Ovary (tissue), 9 donors: ENCODE measurements around the gene FMNL2. TPM values are rescaled to one million over a fixed set of nuclear protein-coding genes. Genes with fewer than 3 reads are reported as not detected.

Experiments
- DNase-seq, 5 donors: peaks; one replicate each; pipeline ENCODE4 v3.0.0-alpha.2; 2019 to 2020
- H3K27ac ChIP-seq, 2 donors: fragments of 200-600 bp; one replicate each; pipeline versions ENCODE4 v1.5.1 to v1.8.0; 2019 to 2022
- H3K27me3 ChIP-seq: fragments of 200-600 bp; one replicate; pipeline ENCODE4 v1.8.0; 2022
- H3K36me3 ChIP-seq: fragments of 200-600 bp; sonication (generic); one replicate; pipeline ENCODE4 v1.5.1; 2019
- H3K4me1 ChIP-seq: one replicate; pipeline ENCODE4 v1.8.1; 2013; ENCODE audit warnings: mild to moderate bottlenecking, moderate library complexity; ENCODE audit not compliant: insufficient read depth
- H3K4me3 ChIP-seq: fragments of 200-600 bp; sonication (generic); one replicate; pipeline ENCODE4 v1.5.1; 2017
- H3K9me3 ChIP-seq, 2 donors: fragments of 200-600 bp in 1 of 2; sonication (generic) in 1 of 2; one replicate each; pipeline versions ENCODE4 v1.5.1 to v1.8.1; 2013 to 2019; ENCODE audit warnings: mild to moderate bottlenecking in 1 of 2, moderate library complexity in 1 of 2
- CTCF ChIP-seq, 3 donors: fragments of 450-650 bp in 2 of 3; fragments of 200-600 bp in 1 of 3; IDR thresholded peaks; one replicate each; pipeline versions ENCODE4 v1.5.1 to v1.8.0; 2016 to 2022; ENCODE audit warnings: antibody characterized with exemption in 3 of 3, mild to moderate bottlenecking in 1 of 3
- EP300 ChIP-seq: sonication (generic); formaldehyde crosslinking; IDR thresholded peaks from one replicate; pipeline ENCODE4 v1.6.1; 2017; ENCODE audit warnings: antibody characterized with exemption
- POLR2A ChIP-seq: fragments of 450-650 bp; IDR thresholded peaks from one replicate; pipeline ENCODE4 v1.6.1; 2017; ENCODE audit warnings: antibody characterized with exemption, mild to moderate bottlenecking, moderate library complexity
- WGBS, 3 donors: extraction: QIAGEN DNeasy Blood & Tissue Kit in 1 of 3; methylation state at CpG; one replicate each; pipeline versions ENCODE4 v1.1.5 to v1.1.7; 2013 to 2017; 5-methylcytosine and 5-hydroxymethylcytosine counted together
- intact Hi-C, 4 donors: fragments of 100-400 bp; cut with DNase I; formaldehyde crosslinking; loops; one replicate each; pipeline versions ENCODE4 v1.11.0 to v1.15.1; 2022 to 2023
- polyA plus RNA-seq, 2 donors: library from polyadenylated mRNA; stranded (reverse); fragments of 200-250 nt in 1 of 2; fragments of 350-450 nt in 1 of 2; fragmentation: Illumina TruSeq in 1 of 2; extraction: RNeasy Lipid Tissue Mini Kit (QIAGEN cat#74804) in 1 of 2; gene quantifications; one replicate each; pipeline ENCODE4 v1.2.3, GENCODE V29; 2013 to 2014
- total RNA-seq, 7 donors: library from RNA; depleted of rRNA in 2 of 7; stranded (reverse); fragments of >200 nt in 2 of 7; fragmentation: NEBNext Ultra II Directional in 3 of 7; extraction: Animal tissue kit (Norgen Biotek cat#: 25700) in 3 of 7; gene quantifications; one replicate each; pipeline versions ENCODE4 v1.1.0 to v1.2.4, GENCODE V29; 2016 to 2023
- donor health status: DM: no; HTN: no; CAD: no; lungs with moderate emphysema.
- donor health status: DM: no; HTN: no; CAD: no.
- donor health status: Bipolar disorder and iron deficiency.
- donor health status: DM: yes; HTN: yes; CAD: no.
- donor health status: DM: no; HTN: no; CAD: no.
- donor health status: DM: yes; HTN: yes; CAD: no.

FMNL2 gene
- total and polyA plus RNA-seq, 9 donors, result 30.3 to 89.1 (median 51.3) TPM

DNA sequence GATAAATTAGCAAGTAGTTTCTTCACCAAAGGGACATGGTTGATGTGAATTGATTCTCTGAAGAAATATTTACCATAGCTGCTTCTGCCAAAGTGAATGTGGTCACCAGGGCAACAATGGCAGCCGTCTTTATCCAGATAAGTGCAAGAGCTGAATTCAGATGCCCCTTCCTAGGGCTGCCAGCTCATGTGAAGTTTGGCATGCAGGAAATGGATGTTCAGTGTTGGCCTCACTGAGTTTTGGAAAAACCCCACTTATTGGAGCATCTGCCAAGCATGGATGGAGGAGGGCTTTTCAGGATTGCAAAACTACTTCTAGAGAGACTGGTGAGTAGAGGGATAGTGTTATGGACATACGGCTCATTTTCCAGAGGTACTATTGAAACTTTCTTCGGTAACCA is 80.8 kb downstream of the FMNL2 start:
- TF ChIP-seq POLR2A (no peak), CTCF (IDR thresholded peaks at IDR 0.05) (no peak), EP300 (no peak)
- Histone ChIP-seq H3K4me3 (no peak overlapping the region), H3K27me3 (no peaks in the 10 kb centered on the region), H3K9me3 (no peaks in the 10 kb centered on the region), H3K27ac (no peak overlapping the region), H3K4me1 (peaks cover 4% of the 10 kb centered on the region), H3K36me3 (no peaks in the 10 kb centered on the region)
- 73 to 87% (median 83%) methylated on average over 3 of the region's 3 CpGs for WGBS, 3 donors
- DNase-seq, result no peak
- intact Hi-C loops, result no loop called here

DNA sequence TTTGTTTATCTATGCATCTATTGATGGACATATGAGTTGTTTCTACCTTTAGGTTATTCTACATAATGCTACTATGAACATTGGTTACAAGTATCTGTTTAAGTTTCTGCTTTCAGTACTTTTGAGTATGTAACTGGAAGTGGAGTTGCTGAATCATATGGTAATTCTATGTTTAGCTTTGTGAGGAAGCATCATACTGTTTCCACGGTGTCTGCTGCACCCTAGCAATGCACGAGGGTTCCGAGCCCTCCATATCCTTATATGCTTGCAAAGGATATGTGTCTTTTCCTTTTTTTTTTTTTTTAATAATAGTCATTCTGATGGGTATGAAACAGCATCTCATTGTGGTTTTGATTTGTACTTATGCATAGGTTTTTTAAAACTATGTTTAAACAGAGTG is 83.7 kb downstream of the FMNL2 start:
- WGBS, 3 donors, result 76 to 79% (median 79%) methylated on average over 3 of the region's 3 CpGs
- Histone ChIP-seq H3K9me3 (no peaks in the 10 kb centered on the region), H3K27me3 (no peaks in the 10 kb centered on the region), H3K4me3 (no peak overlapping the region), H3K27ac (no peak overlapping the region), H3K36me3 (no peaks in the 10 kb centered on the region), H3K4me1 (peaks cover 2% of the 10 kb centered on the region)
- no peak for DNase-seq
- TF ChIP-seq CTCF (IDR thresholded peaks at IDR 0.05), result no peak
- no peak for TF ChIP-seq POLR2A
- no peak for TF ChIP-seq EP300
- intact Hi-C loops, result no loop called here

DNA sequence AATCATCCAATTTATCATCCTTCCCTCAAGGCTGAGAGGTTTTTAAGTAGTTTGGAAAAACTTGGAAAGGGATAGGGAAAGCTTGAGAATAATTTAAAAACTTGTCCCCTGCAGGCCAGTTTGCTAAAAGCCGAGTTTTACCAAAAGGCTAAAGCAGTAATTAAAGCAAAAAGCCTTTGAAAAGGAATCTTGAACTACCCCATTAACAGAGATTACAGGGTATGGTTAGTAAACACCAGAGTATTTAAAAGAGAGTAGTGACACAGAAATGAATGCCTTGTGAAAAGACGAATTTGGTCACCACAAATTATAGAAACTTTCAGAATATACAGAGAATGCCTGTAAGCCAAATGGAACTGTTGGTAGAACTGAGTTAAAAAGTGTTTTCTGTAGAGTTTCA is 85.0 kb downstream of the FMNL2 start:
- 68 to 87% (median 69%) methylated on average over 2 of the region's 2 CpGs for WGBS, 3 donors
- H3K36me3 ChIP-seq, result no peaks in the 10 kb centered on the region
- intact Hi-C loops, result no loop called here
- DNase-seq, result no peak
- H3K4me1 ChIP-seq, result peaks cover 2% of the 10 kb centered on the region
- H3K27me3 ChIP-seq, result no peaks in the 10 kb centered on the region
- TF ChIP-seq EP300 (no peak), POLR2A (no peak)
- H3K27ac ChIP-seq, result no peak overlapping the region
- H3K9me3 ChIP-seq, result no peaks in the 10 kb centered on the region
- H3K4me3 ChIP-seq, result no peak overlapping the region

DNA sequence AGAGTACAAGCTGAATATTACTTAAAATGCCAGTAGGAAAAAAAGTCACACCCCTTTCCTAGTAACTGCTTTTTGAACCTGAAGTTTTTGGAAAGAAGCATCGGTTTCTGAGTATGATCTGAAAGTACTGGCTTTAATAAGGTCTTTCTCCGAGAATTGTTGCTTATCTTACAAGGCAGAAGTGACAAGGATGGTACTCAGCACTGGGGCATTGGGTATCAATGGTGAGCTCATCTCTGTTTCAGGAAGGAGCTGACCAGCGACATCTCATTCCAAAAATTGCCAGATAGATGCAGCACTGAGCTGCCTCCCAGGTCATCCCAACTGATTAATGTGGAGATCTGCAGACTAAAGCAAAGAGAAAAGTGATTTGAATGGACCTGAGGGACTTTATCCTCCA is 85.4 kb downstream of the FMNL2 start:
- H3K4me1 ChIP-seq, result no peaks in the 10 kb centered on the region
- H3K9me3 ChIP-seq, result no peaks in the 10 kb centered on the region
- DNase-seq, result no peak
- TF ChIP-seq POLR2A, result no peak
- no peak for TF ChIP-seq EP300
- no peak for TF ChIP-seq CTCF (IDR thresholded peaks at IDR 0.05)
- intact Hi-C loops, result no loop called here
- no peaks in the 10 kb centered on the region for H3K27me3 ChIP-seq
- 74 to 86% (median 83%) methylated on average over 3 of the region's 3 CpGs for WGBS, 3 donors
- no peak overlapping the region for H3K27ac ChIP-seq
- no peak overlapping the region for H3K4me3 ChIP-seq
- no peaks in the 10 kb centered on the region for H3K36me3 ChIP-seq

DNA sequence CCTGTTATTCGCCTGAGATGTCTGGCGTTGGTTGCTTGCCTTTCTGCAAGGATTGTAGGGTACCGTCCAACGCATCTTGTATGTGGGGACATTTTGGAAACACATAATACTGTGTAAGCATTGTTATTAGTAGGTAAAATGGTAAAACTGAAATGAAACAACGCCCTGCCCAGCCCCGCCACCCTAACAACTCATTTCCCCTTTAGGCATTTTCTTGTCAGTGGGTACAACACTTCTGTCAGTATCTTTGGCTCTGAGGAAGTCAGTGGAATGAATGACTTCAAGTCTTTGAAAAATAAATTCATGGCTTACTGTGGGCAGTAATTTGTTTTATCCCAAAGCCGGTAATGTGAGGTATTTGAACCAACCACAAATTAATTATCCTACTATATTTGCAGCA is 86.0 kb downstream of the FMNL2 start:
- no peaks in the 10 kb centered on the region for H3K27me3 ChIP-seq
- H3K4me1 ChIP-seq, result no peaks in the 10 kb centered on the region
- 94 to 96% (median 95%) methylated on average over 7 of the region's 7 CpGs for WGBS, 3 donors
- DNase-seq, result no peak
- no peak for TF ChIP-seq POLR2A
- H3K4me3 ChIP-seq, result no peak overlapping the region
- no peaks in the 10 kb centered on the region for H3K36me3 ChIP-seq
- H3K9me3 ChIP-seq, result no peaks in the 10 kb centered on the region
- peak overlapping the region in 1 of 2 donors; percentile 8 for H3K27ac ChIP-seq
- intact Hi-C loops, result no loop called here
